HepG2 (cell line): Measurements from ENCODE around the gene KPNA3. TPM values are rescaled to one million over a fixed set of nuclear protein-coding genes. Genes with fewer than 3 reads are reported as not detected.
A peak's percentile ranks its signal among the peaks of the same experiment; 100 is the strongest.

Experiments
- CREB1 ChIP-seq, 2 experiments: fragments of 450-650 bp in 1 of 2; IDR thresholded peaks; 2 replicates each; pipeline ENCODE4 v1.6.1; 2016 to 2017; ENCODE audit warnings: control low read depth in 1 of 2, mild to moderate bottlenecking in 1 of 2, missing compliant biosample characterization in 1 of 2, missing genetic modification characterization in 1 of 2
- GABPA ChIP-seq, 2 experiments: IDR thresholded peaks; 2 replicates each; pipeline ENCODE4 v1.6.1; 2011 to 2016; ENCODE audit warnings: low read depth in 2 of 2, low read length in 1 of 2, missing biosample characterization in 1 of 2, missing genetic modification characterization in 1 of 2
- IKZF4 ChIP-seq: sonication (generic); formaldehyde crosslinking; IDR thresholded peaks from 2 replicates; pipeline ENCODE4 v1.5.1; 2020; ENCODE audit warnings: borderline replicate concordance, mild to moderate bottlenecking, low read depth, missing genetic modification reagents; ENCODE audit errors: not compliant biosample characterization
- KAT2B ChIP-seq: fragments of 150-350 bp; IDR thresholded peaks from 2 replicates; pipeline ENCODE4 v1.6.1; 2014; ENCODE audit warnings: low read depth, low read length, borderline replicate concordance
- KAT8 ChIP-seq: IDR thresholded peaks from 2 replicates; pipeline ENCODE4 v1.6.1; 2016; ENCODE audit warnings: missing genetic modification reagents, missing compliant biosample characterization
- MYC ChIP-seq: sonication (generic); formaldehyde crosslinking; IDR thresholded peaks from 2 replicates; pipeline ENCODE4 v1.9.0; 2021; ENCODE audit warnings: missing genetic modification reagents, borderline replicate concordance
- NR2F2 ChIP-seq: IDR thresholded peaks from 2 replicates; pipeline ENCODE4 v1.6.1; 2012; ENCODE audit warnings: low read depth, inconsistent platforms, borderline replicate concordance
- YY1 ChIP-seq: IDR thresholded peaks from 2 replicates; pipeline ENCODE4 v1.6.1; 2011; ENCODE audit warnings: low read length, low read depth, moderate library complexity, mild to moderate bottlenecking; ENCODE audit not compliant: insufficient read depth, insufficient replicate concordance
- ZNF232 ChIP-seq: sonication (generic); formaldehyde crosslinking; IDR thresholded peaks from 2 replicates; pipeline ENCODE4 v1.4.0; 2020; ENCODE audit warnings: missing genetic modification reagents, borderline replicate concordance
- ZNF234 ChIP-seq: sonication (generic); formaldehyde crosslinking; conservative IDR thresholded peaks from 2 replicates; pipeline ENCODE4 v1.5.1; 2020; ENCODE audit warnings: mild to moderate bottlenecking, missing genetic modification reagents
- ZNF34 ChIP-seq: sonication (generic); formaldehyde crosslinking; IDR thresholded peaks from 2 replicates; pipeline ENCODE4 v1.4.0; 2020; ENCODE audit warnings: mild to moderate bottlenecking, missing genetic modification reagents, borderline replicate concordance
- polyA plus RNA-seq, 8 experiments: library from polyadenylated mRNA; depleted of rRNA in 3 of 8; stranded (reverse) in 7 of 8; unstranded in 1 of 8; fragments of >200 nt; fragmentation: Illumina TruSeq in 4 of 8; extraction: Trizol in 4 of 8; gene quantifications; 2 replicates each; pipeline versions ENCODE4 v1.2.1 to v1.2.3, GENCODE V29; 2011 to 2016; ENCODE audit warnings: low read depth in 4 of 8, missing spikeins in 1 of 8, mixed read lengths in 1 of 8; ENCODE audit not compliant: insufficient read depth in 1 of 8
- total RNA-seq, 5 experiments: library from RNA; depleted of rRNA; stranded (reverse); fragments of >200 nt; fragmentation: Illumina TruSeq; extraction: Trizol; gene quantifications; 2 replicates each; pipeline ENCODE4 v1.2.3, GENCODE V29; 2016; ENCODE audit warnings: low read depth in 1 of 5
- TF ChIP-seq, protein P1 (sequence below): sonication (generic); formaldehyde crosslinking; IDR thresholded peaks from 2 replicates; pipeline ENCODE4 v1.4.0; 2020; ENCODE audit warnings: missing genetic modification reagents, borderline replicate concordance
- TF ChIP-seq, protein P2 (sequence below): sonication (generic); formaldehyde crosslinking; IDR thresholded peaks from 2 replicates; pipeline ENCODE4 v1.4.0; 2020; ENCODE audit warnings: missing genetic modification reagents, mild to moderate bottlenecking, borderline replicate concordance
- TF ChIP-seq, protein P3 (sequence below): sonication (generic); formaldehyde crosslinking; IDR thresholded peaks from 2 replicates; pipeline ENCODE4 v1.4.0; 2020; ENCODE audit warnings: missing genetic modification reagents
- TF ChIP-seq, protein P4 (sequence below), 2 experiments: sonication (generic) in 1 of 2; formaldehyde crosslinking in 1 of 2; IDR thresholded peaks; 2 replicates each; pipeline versions ENCODE4 v1.5.1 to v1.6.1; 2011 to 2020; ENCODE audit warnings: borderline replicate concordance in 1 of 2, low read depth in 1 of 2, low read length in 1 of 2, mild to moderate bottlenecking in 1 of 2, missing genetic modification reagents in 1 of 2, moderate library complexity in 1 of 2

KPNA3 gene
- total and polyA plus RNA-seq, 2 of the 13 experiments (the other 11 are each of a cell fraction or from before 2014, with no cell fraction given): 13.0 to 28.9 TPM

DNA sequence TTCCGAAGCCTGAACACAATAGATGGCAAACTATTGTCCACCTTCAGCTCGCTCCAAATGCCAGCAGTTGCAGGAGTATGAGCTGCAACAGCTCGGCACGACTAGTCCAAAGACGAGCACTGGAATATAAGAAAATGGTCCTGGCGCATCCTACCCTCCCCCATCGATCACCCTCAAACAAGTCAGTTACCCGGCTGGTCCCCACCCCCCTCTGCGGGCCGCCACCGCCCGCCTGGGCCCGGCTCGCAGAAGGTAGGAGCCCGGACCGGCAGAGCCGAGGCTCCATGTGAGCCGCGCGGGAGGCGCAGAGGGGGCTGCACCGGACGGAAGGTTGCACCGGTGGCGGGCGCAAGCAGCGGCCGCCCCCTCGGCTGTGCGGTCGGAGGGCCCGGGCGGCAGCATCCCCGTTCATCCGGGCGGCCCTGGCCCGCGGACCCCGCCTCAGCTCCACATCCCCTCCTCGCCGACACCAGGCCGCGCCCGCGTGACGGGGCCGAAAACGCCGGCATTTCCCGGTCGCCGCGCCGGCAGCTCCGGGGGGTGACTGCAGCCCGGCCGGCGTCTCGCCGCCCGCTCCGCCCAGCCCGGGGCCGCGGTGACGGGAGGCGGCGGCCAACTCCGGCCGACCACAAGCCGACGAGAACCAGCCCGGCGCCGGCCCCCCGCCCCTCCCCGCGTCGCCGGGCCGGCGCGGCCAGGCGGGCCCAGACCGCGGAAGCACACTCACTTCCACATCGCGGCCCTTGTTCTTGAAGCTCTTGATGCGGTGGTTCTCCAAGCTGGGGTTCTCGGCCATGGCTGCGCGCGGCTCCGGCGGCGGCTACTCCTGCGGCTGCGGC lies 552 bp downstream of the KPNA3 start (continued):
- TF ChIP-seq, protein P1, sequence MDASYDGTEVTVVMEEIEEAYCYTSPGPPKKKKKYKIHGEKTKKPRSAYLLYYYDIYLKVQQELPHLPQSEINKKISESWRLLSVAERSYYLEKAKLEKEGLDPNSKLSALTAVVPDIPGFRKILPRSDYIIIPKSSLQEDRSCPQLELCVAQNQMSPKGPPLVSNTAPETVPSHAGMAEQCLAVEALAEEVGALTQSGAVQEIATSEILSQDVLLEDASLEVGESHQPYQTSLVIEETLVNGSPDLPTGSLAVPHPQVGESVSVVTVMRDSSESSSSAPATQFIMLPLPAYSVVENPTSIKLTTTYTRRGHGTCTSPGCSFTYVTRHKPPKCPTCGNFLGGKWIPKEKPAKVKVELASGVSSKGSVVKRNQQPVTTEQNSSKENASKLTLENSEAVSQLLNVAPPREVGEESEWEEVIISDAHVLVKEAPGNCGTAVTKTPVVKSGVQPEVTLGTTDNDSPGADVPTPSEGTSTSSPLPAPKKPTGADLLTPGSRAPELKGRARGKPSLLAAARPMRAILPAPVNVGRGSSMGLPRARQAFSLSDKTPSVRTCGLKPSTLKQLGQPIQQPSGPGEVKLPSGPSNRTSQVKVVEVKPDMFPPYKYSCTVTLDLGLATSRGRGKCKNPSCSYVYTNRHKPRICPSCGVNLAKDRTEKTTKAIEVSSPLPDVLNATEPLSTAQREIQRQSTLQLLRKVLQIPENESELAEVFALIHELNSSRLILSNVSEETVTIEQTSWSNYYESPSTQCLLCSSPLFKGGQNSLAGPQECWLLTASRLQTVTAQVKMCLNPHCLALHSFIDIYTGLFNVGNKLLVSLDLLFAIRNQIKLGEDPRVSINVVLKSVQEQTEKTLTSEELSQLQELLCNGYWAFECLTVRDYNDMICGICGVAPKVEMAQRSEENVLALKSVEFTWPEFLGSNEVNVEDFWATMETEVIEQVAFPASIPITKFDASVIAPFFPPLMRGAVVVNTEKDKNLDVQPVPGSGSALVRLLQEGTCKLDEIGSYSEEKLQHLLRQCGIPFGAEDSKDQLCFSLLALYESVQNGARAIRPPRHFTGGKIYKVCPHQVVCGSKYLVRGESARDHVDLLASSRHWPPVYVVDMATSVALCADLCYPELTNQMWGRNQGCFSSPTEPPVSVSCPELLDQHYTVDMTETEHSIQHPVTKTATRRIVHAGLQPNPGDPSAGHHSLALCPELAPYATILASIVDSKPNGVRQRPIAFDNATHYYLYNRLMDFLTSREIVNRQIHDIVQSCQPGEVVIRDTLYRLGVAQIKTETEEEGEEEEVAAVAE (CRISPR knock-in tag): no peak
- TF ChIP-seq, protein P2, sequence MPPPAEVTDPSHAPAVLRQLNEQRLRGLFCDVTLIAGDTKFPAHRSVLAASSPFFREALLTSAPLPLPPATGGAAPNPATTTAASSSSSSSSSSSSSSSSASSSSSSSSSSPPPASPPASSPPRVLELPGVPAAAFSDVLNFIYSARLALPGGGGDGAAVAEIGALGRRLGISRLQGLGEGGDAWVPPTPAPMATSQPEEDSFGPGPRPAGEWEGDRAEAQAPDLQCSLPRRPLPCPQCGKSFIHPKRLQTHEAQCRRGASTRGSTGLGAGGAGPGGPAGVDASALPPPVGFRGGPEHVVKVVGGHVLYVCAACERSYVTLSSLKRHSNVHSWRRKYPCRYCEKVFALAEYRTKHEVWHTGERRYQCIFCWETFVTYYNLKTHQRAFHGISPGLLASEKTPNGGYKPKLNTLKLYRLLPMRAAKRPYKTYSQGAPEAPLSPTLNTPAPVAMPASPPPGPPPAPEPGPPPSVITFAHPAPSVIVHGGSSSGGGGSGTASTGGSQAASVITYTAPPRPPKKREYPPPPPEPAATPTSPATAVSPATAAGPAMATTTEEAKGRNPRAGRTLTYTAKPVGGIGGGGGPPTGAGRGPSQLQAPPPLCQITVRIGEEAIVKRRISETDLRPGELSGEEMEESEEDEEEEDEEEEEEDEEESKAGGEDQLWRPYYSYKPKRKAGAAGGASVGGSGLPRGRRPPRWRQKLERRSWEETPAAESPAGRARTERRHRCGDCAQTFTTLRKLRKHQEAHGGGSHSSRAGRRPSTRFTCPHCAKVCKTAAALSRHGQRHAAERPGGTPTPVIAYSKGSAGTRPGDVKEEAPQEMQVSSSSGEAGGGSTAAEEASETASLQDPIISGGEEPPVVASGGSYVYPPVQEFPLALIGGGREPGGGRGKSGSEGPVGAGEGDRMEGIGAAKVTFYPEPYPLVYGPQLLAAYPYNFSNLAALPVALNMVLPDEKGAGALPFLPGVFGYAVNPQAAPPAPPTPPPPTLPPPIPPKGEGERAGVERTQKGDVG (CRISPR knock-in tag): no peak
- TF ChIP-seq NR2F2: no peak
- TF ChIP-seq ZNF34: no peak
- no peak for TF ChIP-seq ZNF232 (CRISPR knock-in tag)
- TF ChIP-seq YY1: peak; percentile 4
- TF ChIP-seq, protein P3, sequence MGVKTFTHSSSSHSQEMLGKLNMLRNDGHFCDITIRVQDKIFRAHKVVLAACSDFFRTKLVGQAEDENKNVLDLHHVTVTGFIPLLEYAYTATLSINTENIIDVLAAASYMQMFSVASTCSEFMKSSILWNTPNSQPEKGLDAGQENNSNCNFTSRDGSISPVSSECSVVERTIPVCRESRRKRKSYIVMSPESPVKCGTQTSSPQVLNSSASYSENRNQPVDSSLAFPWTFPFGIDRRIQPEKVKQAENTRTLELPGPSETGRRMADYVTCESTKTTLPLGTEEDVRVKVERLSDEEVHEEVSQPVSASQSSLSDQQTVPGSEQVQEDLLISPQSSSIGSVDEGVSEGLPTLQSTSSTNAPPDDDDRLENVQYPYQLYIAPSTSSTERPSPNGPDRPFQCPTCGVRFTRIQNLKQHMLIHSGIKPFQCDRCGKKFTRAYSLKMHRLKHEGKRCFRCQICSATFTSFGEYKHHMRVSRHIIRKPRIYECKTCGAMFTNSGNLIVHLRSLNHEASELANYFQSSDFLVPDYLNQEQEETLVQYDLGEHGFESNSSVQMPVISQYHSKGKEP: no peak
- no peak for TF ChIP-seq CREB1 (IDR thresholded peaks at IDR 0.05)
- no peak for TF ChIP-seq CREB1 (CRISPR knock-in tag; IDR thresholded peaks at IDR 0.05)
- TF ChIP-seq IKZF4 (CRISPR knock-in tag): no peak
- TF ChIP-seq ZNF234: no peak
- TF ChIP-seq, protein P4, sequence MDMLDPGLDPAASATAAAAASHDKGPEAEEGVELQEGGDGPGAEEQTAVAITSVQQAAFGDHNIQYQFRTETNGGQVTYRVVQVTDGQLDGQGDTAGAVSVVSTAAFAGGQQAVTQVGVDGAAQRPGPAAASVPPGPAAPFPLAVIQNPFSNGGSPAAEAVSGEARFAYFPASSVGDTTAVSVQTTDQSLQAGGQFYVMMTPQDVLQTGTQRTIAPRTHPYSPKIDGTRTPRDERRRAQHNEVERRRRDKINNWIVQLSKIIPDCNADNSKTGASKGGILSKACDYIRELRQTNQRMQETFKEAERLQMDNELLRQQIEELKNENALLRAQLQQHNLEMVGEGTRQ (IDR thresholded peaks at IDR 0.05; ENCODE audit: low read depth, low read length): no peak
- TF ChIP-seq, protein P4 (CRISPR knock-in tag; IDR thresholded peaks at IDR 0.05; ENCODE audit: borderline replicate concordance): no peak
- TF ChIP-seq KAT8 (CRISPR knock-in tag): no peak
- TF ChIP-seq MYC (CRISPR knock-in tag): 0 out of 2 replicates have a peak, but pooled peaks have one; percentile 26
- TF ChIP-seq KAT2B: no peak
- TF ChIP-seq GABPA (IDR thresholded peaks at IDR 0.05; ENCODE audit: low read depth, low read length): no peak
- TF ChIP-seq GABPA (CRISPR knock-in tag; IDR thresholded peaks at IDR 0.05; ENCODE audit: low read depth): no peak
